CD14-positive monocyte (primary cell): Measurements from ENCODE around the gene COBLL1. TPM values are rescaled to one million over a fixed set of nuclear protein-coding genes. Genes with fewer than 3 reads are reported as not detected.
A peak's percentile ranks its signal among the peaks of the same experiment; 100 is the strongest.

Experiments used
- DNase-seq, 3 donors: peaks; one replicate each; pipeline ENCODE4 v3.0.0-alpha.2; 2011 to 2022
- H2AFZ ChIP-seq: 2 replicates; pipeline ENCODE4 v1.6.0; 2012; ENCODE audit warnings: mild to moderate bottlenecking, low read depth, low read length, inconsistent platforms; ENCODE audit not compliant: insufficient read depth, poor library complexity, severe bottlenecking
- H3K27ac ChIP-seq, 2 donors: 1 replicate in 1 of 2; 2 replicates in 1 of 2; pipeline ENCODE4 v1.5.1; 2012 to 2013; ENCODE audit warnings: low read length in 2 of 2, control low read depth in 1 of 2, inconsistent platforms in 1 of 2, low read depth in 1 of 2, mild to moderate bottlenecking in 1 of 2
- H3K27me3 ChIP-seq, 2 donors: one replicate each; pipeline versions ENCODE4 v1.6.0 to v1.6.1; 2011 to 2013; ENCODE audit warnings: low read length in 2 of 2; ENCODE audit not compliant: control insufficient read depth in 2 of 2, insufficient read depth in 2 of 2
- H3K36me3 ChIP-seq, 2 donors: replicated peaks in 1 of 2; 1 replicate in 1 of 2; 2 replicates in 1 of 2; pipeline versions ENCODE4 v1.5.1 to v1.6.1; 2012 to 2013; ENCODE audit warnings: low read length in 2 of 2, control low read depth in 1 of 2, inconsistent platforms in 1 of 2, mild to moderate bottlenecking in 1 of 2; ENCODE audit not compliant: insufficient read depth in 2 of 2, control insufficient read depth in 1 of 2
- H3K4me1 ChIP-seq, 2 donors: 1 replicate in 1 of 2; 2 replicates in 1 of 2; pipeline versions ENCODE4 v1.5.1 to v1.6.1; 2012 to 2013; ENCODE audit warnings: low read length in 2 of 2, control low read depth in 1 of 2, inconsistent platforms in 1 of 2, mild to moderate bottlenecking in 1 of 2, moderate library complexity in 1 of 2; ENCODE audit not compliant: insufficient read depth in 2 of 2, control insufficient read depth in 1 of 2
- H3K4me2 ChIP-seq: replicated peaks from 2 replicates; pipeline ENCODE3; 2012; ENCODE audit warnings: low read length, moderate library complexity, mild to moderate bottlenecking; ENCODE audit not compliant: poor library complexity, severe bottlenecking; ENCODE audit errors: extremely low read depth
- H3K4me3 ChIP-seq, 3 experiments: fragments of 200-600 bp in 1 of 3; sonication (generic) in 1 of 3; replicated peaks in 1 of 3; 1 replicate in 2 of 3; 2 replicates in 1 of 3; pipeline ENCODE4 v1.5.1; 2011 to 2013; ENCODE audit warnings: low read length in 3 of 3, mild to moderate bottlenecking in 3 of 3, control low read depth in 2 of 3, low read depth in 2 of 3, inconsistent platforms in 1 of 3, moderate library complexity in 1 of 3
- H3K79me2 ChIP-seq: 2 replicates; pipeline ENCODE4 v1.6.0; 2012; ENCODE audit warnings: mild to moderate bottlenecking, control low read depth, inconsistent platforms, low read length, moderate library complexity; ENCODE audit not compliant: insufficient read depth
- H3K9ac ChIP-seq: 2 replicates; pipeline ENCODE4 v1.6.0; 2017; ENCODE audit warnings: low read length, mild to moderate bottlenecking; ENCODE audit not compliant: insufficient read depth, poor library complexity, severe bottlenecking
- H3K9me3 ChIP-seq, 2 donors: replicated peaks in 1 of 2; 1 replicate in 1 of 2; 2 replicates in 1 of 2; pipeline versions ENCODE4 v1.5.1 to v1.6.1; 2012 to 2013; ENCODE audit warnings: low read length in 2 of 2, control low read depth in 1 of 2; ENCODE audit not compliant: control insufficient read depth in 1 of 2, insufficient read depth in 1 of 2
- H4K20me1 ChIP-seq: 2 replicates; pipeline ENCODE4 v1.6.0; 2012; ENCODE audit warnings: mild to moderate bottlenecking, low read length, control low read depth, moderate library complexity; ENCODE audit not compliant: insufficient read depth
- H3K27ac Mint-ChIP-seq, 7 donors: one replicate each; pipeline ENCODE4 v1.8.0; 2020; ENCODE audit warnings: mild to moderate bottlenecking in 7 of 7, mixed read lengths in 7 of 7, moderate library complexity in 6 of 7, inconsistent platforms in 2 of 7
- H3K27me3 Mint-ChIP-seq, 3 donors: one replicate each; pipeline ENCODE4 v1.8.0; 2021 to 2022; ENCODE audit warnings: low read depth in 3 of 3, mild to moderate bottlenecking in 3 of 3, mixed read lengths in 3 of 3, moderate library complexity in 3 of 3, inconsistent platforms in 1 of 3
- H3K36me3 Mint-ChIP-seq, 2 donors: one replicate each; pipeline ENCODE4 v1.8.0; 2020; ENCODE audit warnings: mixed read lengths in 2 of 2, inconsistent platforms in 1 of 2, mild to moderate bottlenecking in 1 of 2
- H3K4me1 Mint-ChIP-seq: one replicate; pipeline ENCODE4 v1.8.0; 2020; ENCODE audit warnings: mild to moderate bottlenecking, mixed read lengths
- H3K4me3 Mint-ChIP-seq, 2 donors: one replicate each; pipeline ENCODE4 v1.8.0; 2020; ENCODE audit warnings: mild to moderate bottlenecking in 2 of 2, mixed read lengths in 2 of 2, moderate library complexity in 1 of 2
- H3K9me3 Mint-ChIP-seq, 7 donors: one replicate each; pipeline ENCODE4 v1.8.0; 2020 to 2022; ENCODE audit warnings: mixed read lengths in 7 of 7, mild to moderate bottlenecking in 6 of 7, moderate library complexity in 6 of 7, inconsistent platforms in 2 of 7
- CTCF ChIP-seq: fragments of 200-600 bp; IDR thresholded peaks from one replicate; pipeline ENCODE4 v1.8.0; 2022; ENCODE audit warnings: antibody characterized with exemption, mild to moderate bottlenecking
- WGBS: methylation state at CpG from one replicate; pipeline ENCODE4 v1.1.5; 2013; ENCODE audit warnings: missing lambda C conversion rate; ENCODE audit not compliant: insufficient coverage; 5-methylcytosine and 5-hydroxymethylcytosine counted together
- intact Hi-C, 2 donors: fragments of 100-400 bp; cut with micrococcal nuclease; formaldehyde crosslinking; loops; one replicate each; pipeline versions ENCODE4 v1.15.0 to v1.15.1; 2023
- polyA plus RNA-seq, 3 donors: library from polyadenylated mRNA; depleted of rRNA in 1 of 3; unstranded in 2 of 3; stranded (reverse) in 1 of 3; fragments of 300-500 nt in 2 of 3; fragments of >200 nt in 1 of 3; fragmentation: Illumina TruSeq in 2 of 3; gene quantifications; 1 replicate in 2 of 3; 2 replicates in 1 of 3; pipeline ENCODE4 v1.2.3, GENCODE V29; 2012 to 2021

The COBLL1 gene
- polyA plus RNA-seq, 3 donors, result 0.18 to 0.54 (median 0.24) TPM

DNA sequence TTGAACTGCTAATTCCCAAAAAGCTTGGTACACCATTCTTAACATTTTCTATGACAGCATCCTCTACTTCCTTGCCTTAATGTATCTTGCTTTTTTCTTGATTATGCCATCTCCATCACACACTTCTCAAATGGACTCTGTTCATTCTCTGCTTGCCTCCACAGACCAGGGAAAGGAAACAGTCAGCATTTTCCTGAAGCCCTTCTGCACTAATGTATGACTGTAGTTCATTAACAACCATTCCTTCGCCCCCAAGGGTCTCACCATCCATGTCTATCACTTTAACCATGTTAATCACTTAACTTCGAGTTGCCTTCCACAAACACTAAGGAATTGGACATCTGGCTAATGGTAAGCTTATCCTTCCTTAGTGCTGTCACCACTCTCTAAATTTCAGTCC is 54.8 kb downstream of the COBLL1 start:
- no peaks in the 10 kb centered on the region for H3K36me3 Mint-ChIP-seq
- no peak overlapping the region for H3K4me3 ChIP-seq
- intact Hi-C loops, result no loop called here

DNA sequence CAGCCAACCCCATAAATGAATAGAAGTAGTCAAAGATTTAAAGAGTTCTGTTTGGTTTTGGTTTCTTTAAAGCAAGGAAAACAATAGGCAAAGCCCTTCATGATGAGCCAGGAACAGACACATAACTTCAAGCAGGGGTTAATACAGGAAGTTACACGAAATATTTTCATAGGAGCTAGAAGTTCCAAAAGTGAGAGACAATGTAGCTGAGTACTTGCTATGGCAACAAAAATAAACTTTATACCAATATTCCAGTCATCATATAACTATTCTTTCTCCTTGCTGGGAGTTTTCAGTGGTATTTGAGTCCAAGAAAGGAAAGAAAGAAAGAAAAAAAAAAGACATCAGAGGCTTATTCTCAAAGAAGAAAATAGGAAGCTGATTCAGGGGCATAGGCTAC is 56.2 kb downstream of the COBLL1 start:
- Histone ChIP-seq H3K27me3 (no peaks in the 10 kb centered on the region), H3K27ac (no peak overlapping the region), H3K4me2 (no peak overlapping the region), H3K79me2 (no peaks in the 10 kb centered on the region), H3K36me3 (no peaks in the 10 kb centered on the region), H2AFZ (peak overlapping the region; percentile 16), H3K4me1 (no peaks in the 10 kb centered on the region), H4K20me1 (no peaks in the 10 kb centered on the region), H3K9me3 (no peaks in the 10 kb centered on the region), H3K4me3 (no peak overlapping the region), H3K9ac (no peak overlapping the region)
- Mint-ChIP-seq H3K4me3 (no peak overlapping the region), H3K36me3 (no peaks in the 10 kb centered on the region), H3K27ac (no peak overlapping the region), H3K4me1 (peaks cover 5% of the 10 kb centered on the region), H3K27me3 (no peaks in the 10 kb centered on the region), H3K9me3 (no peaks in the 10 kb centered on the region)
- DNase-seq, result no peak
- whole genome bisulfite sequencing, result no CpG with 5 or more reads among the region's 1 CpG
- no peak for TF ChIP-seq CTCF
- intact Hi-C loops, result no loop called here

More for the DNA sequence above, 54.8 kb downstream of the COBLL1 start:
- Histone ChIP-seq H3K9me3 (no peaks in the 10 kb centered on the region), H3K4me1 (no peaks in the 10 kb centered on the region), H4K20me1 (no peaks in the 10 kb centered on the region), H3K27ac (no peak overlapping the region), H3K27me3 (no peaks in the 10 kb centered on the region), H3K36me3 (no peaks in the 10 kb centered on the region), H3K4me2 (no peak overlapping the region), H3K79me2 (no peaks in the 10 kb centered on the region), H3K9ac (no peak overlapping the region), H2AFZ (no peak overlapping the region)
- H3K27ac Mint-ChIP-seq, result no peak overlapping the region
- H3K4me3 Mint-ChIP-seq, result no peak overlapping the region
- TF ChIP-seq CTCF, result no peak
- H3K27me3 Mint-ChIP-seq, result no peaks in the 10 kb centered on the region
- 93% methylated on average over 2 of the region's 2 CpGs for WGBS
- no peak for DNase-seq
- peaks cover 5% of the 10 kb centered on the region for H3K4me1 Mint-ChIP-seq
- H3K9me3 Mint-ChIP-seq, result no peaks in the 10 kb centered on the region
